H1 (cell line): ENCODE data around the gene GPRIN1. TPM values are rescaled to one million over a fixed set of nuclear protein-coding genes. Genes with fewer than 3 reads are reported as not detected.

Experiments
- ATF3 ChIP-seq: IDR thresholded peaks from 2 replicates; pipeline ENCODE4 v1.6.1; 2011; ENCODE audit warnings: low read depth, mild to moderate bottlenecking, low read length; ENCODE audit not compliant: insufficient read depth
- BACH1 ChIP-seq: IDR thresholded peaks from 2 replicates; pipeline ENCODE4 v1.6.1; 2012; ENCODE audit warnings: low read length, improper control_type of control experiment
- RBBP5 ChIP-seq: IDR thresholded peaks from 2 replicates; pipeline ENCODE4 v1.7.1; 2012; ENCODE audit warnings: low read depth, mild to moderate bottlenecking, inconsistent platforms, low read length, moderate library complexity, borderline replicate concordance
- RXRA ChIP-seq: IDR thresholded peaks from 2 replicates; pipeline ENCODE4 v1.6.1; 2011; ENCODE audit warnings: low read depth, mild to moderate bottlenecking, low read length, moderate library complexity; ENCODE audit not compliant: insufficient read depth
- TCF12 ChIP-seq: IDR thresholded peaks from 2 replicates; pipeline ENCODE4 v1.6.1; 2011; ENCODE audit warnings: low read depth, mild to moderate bottlenecking, low read length
- polyA plus RNA-seq, 7 experiments: library from polyadenylated mRNA; depleted of rRNA in 3 of 7; stranded (reverse) in 5 of 7; unstranded in 2 of 7; fragments of >200 nt in 5 of 7; fragments of 200-250 nt in 2 of 7; gene quantifications; 1 replicate in 5 of 7; 2 replicates in 1 of 7; 4 replicates in 1 of 7; pipeline versions ENCODE4 v1.2.1 to v1.2.3, GENCODE V29; 2011 to 2013; ENCODE audit warnings: missing spikeins in 2 of 7, mixed read lengths in 2 of 7
- total RNA-seq: library from RNA; stranded (reverse); fragmentation: NEBNext Ultra II Directional; extraction: Animal tissue kit (Norgen Biotek cat#: 25700); gene quantifications from 2 replicates; pipeline ENCODE4 v1.2.1, GENCODE V29; 2021

GPRIN1 gene
- total and polyA plus RNA-seq, 2 of the 8 experiments (the other 6 are each of a cell fraction or from before 2014, with no cell fraction given) = 3.3 to 12.0 TPM

DNA sequence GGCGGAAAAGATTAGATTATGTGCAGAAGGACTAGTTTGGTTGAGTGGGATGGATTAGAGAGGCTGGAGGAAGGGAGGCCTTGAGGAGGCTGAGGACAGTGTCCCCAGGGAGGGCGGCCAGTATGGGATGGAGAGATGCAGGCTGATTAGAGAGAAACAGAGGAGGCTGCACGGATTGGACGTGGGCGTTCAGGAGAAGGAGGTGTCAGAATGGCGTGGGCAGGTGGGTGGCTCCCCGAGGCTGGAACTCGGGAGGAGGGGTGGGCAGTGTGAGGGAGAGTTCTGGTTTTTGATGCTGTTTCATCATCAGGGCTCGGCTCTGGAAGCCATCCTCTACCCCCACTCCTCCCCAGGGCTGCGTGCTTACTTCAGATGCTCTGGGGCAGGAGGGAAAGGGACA lies 47.8 kb downstream of the GPRIN1 start (continued):
- TF ChIP-seq ATF3 (no peak), RBBP5 (no peak), TCF12 (no peak), RXRA (no peak), BACH1 (no peak)
